SU-DHL-6 (cell line): ENCODE results near the gene LRRC2.

Experiments
- H2AFZ ChIP-seq: fragments of 200-600 bp; sonication (generic); 2 replicates; pipeline ENCODE4 v1.6.1; 2014; ENCODE audit warnings: low read depth, mild to moderate bottlenecking, moderate library complexity, mixed read lengths, antibody characterized with exemption, low read length; ENCODE audit not compliant: severe bottlenecking
- H3F3A ChIP-seq: fragments of 200-600 bp; shearing (Covaris generic); 2 replicates; pipeline ENCODE4 v1.6.0; 2016; ENCODE audit warnings: antibody characterized with exemption, mild to moderate bottlenecking; ENCODE audit not compliant: insufficient read depth
- H3K27ac ChIP-seq: fragments of 200-600 bp; sonication (generic); 2 replicates; pipeline ENCODE4 v1.5.1; 2016; ENCODE audit warnings: low read depth, mild to moderate bottlenecking, low read length, moderate library complexity, mixed read lengths
- H3K27me3 ChIP-seq: fragments of 200-600 bp; sonication (generic), shearing (Covaris generic); 2 replicates; pipeline ENCODE4 v1.6.0; 2014; ENCODE audit warnings: mild to moderate bottlenecking, low read length
- H3K36me3 ChIP-seq: fragments of 200-600 bp; sonication (generic); 2 replicates; pipeline ENCODE4 v1.6.1; 2014; ENCODE audit warnings: mild to moderate bottlenecking, low read length, mixed read lengths
- H3K4me2 ChIP-seq: fragments of 300-600, 200-600 bp; shearing (Covaris generic), sonication (generic); 2 replicates; pipeline ENCODE4 v1.6.0; 2014; ENCODE audit warnings: low read length, low read depth, mild to moderate bottlenecking; ENCODE audit not compliant: poor library complexity, severe bottlenecking
- H3K4me3 ChIP-seq: fragments of 200-600 bp; sonication (generic); 2 replicates; pipeline ENCODE4 v1.5.1; 2014; ENCODE audit warnings: antibody characterized with exemption, low read length, mild to moderate bottlenecking, mixed read lengths; ENCODE audit not compliant: insufficient read depth, poor library complexity, severe bottlenecking
- H3K79me2 ChIP-seq: fragments of 200-600 bp; sonication (generic); 2 replicates; pipeline ENCODE4 v1.6.1; 2014; ENCODE audit warnings: mild to moderate bottlenecking, low read length, moderate library complexity; ENCODE audit not compliant: insufficient read depth
- H3K9ac ChIP-seq: fragments of 200-600 bp; sonication (generic); 2 replicates; pipeline ENCODE4 v1.7.0; 2014; ENCODE audit warnings: mild to moderate bottlenecking, low read length
- H3K9me2 ChIP-seq: fragments of 200-600 bp; sonication (generic); replicated peaks from 2 replicates; pipeline ENCODE4 v1.6.1; 2014; ENCODE audit warnings: low read length; ENCODE audit not compliant: insufficient read depth
- H3K9me3 ChIP-seq: fragments of 200-600 bp; sonication (generic); 2 replicates; pipeline ENCODE4 v1.6.1; 2014; ENCODE audit warnings: low read length, mixed read lengths; ENCODE audit not compliant: insufficient read depth
- H4K20me1 ChIP-seq: fragments of 200-600 bp; sonication (generic); 2 replicates; pipeline ENCODE4 v1.6.1; 2014; ENCODE audit warnings: low read depth, mild to moderate bottlenecking, antibody characterized with exemption, low read length, moderate library complexity, mixed read lengths
- CTCF ChIP-seq: fragments of 200-600 bp; sonication (generic); IDR thresholded peaks from one replicate; pipeline ENCODE4 v1.5.1; 2017; ENCODE audit warnings: antibody characterized with exemption, mild to moderate bottlenecking, low read length, moderate library complexity; ENCODE audit not compliant: insufficient read depth, poor library complexity, severe bottlenecking
- EZH2phosphoT487 ChIP-seq: fragments of 200-600 bp; sonication (generic), shearing (Covaris generic); conservative IDR thresholded peaks from 2 replicates; pipeline ENCODE4 v1.6.1; 2018; ENCODE audit warnings: mild to moderate bottlenecking, antibody characterized with exemption, low read length, moderate library complexity, mixed read lengths

LRRC2 gene

GRCh38 chr3:46478341-46478740 lies 87.8 kb downstream of the LRRC2 start:
- Histone ChIP-seq H3K79me2 (no peaks in the 10 kb centered on the region), H3F3A (no peaks in the 10 kb centered on the region), H3K27me3 (no peaks in the 10 kb centered on the region), H3K36me3 (no peaks in the 10 kb centered on the region), H2AFZ (no peak overlapping the region), H3K9me3 (no peaks in the 10 kb centered on the region), H3K27ac (no peak overlapping the region), H3K4me3 (no peak overlapping the region), H3K9ac (no peak overlapping the region), H3K9me2 (no peaks in the 10 kb centered on the region), H3K4me2 (no peak overlapping the region), H4K20me1 (no peaks in the 10 kb centered on the region)
- TF ChIP-seq CTCF, result no peak
- no peak for TF ChIP-seq EZH2phosphoT487

- no peaks in the 10 kb centered on the region for H3F3A ChIP-seq
Measured at GRCh38 chr3:46477756-46478155, 88.3 kb downstream of the LRRC2 start.

GRCh38 chr3:46477145-46477544 lies 89.0 kb downstream of the LRRC2 start:
- no peak overlapping the region for H3K27ac ChIP-seq

More at GRCh38 chr3:46477756-46478155, 88.3 kb downstream of the LRRC2 start:
- Histone ChIP-seq H3K9ac (no peak overlapping the region), H3K9me3 (no peaks in the 10 kb centered on the region), H3K4me2 (no peak overlapping the region), H3K27me3 (no peaks in the 10 kb centered on the region), H2AFZ (no peak overlapping the region), H3K27ac (no peak overlapping the region), H3K36me3 (no peaks in the 10 kb centered on the region), H3K4me3 (no peak overlapping the region), H3K79me2 (no peaks in the 10 kb centered on the region), H4K20me1 (no peaks in the 10 kb centered on the region), H3K9me2 (no peaks in the 10 kb centered on the region)
- TF ChIP-seq EZH2phosphoT487, result no peak
- no peak for TF ChIP-seq CTCF

More at GRCh38 chr3:46477145-46477544, 89.0 kb downstream of the LRRC2 start:
- no peaks in the 10 kb centered on the region for H3K36me3 ChIP-seq
- H3K79me2 ChIP-seq, result no peaks in the 10 kb centered on the region
- H3K9me2 ChIP-seq, result no peaks in the 10 kb centered on the region
- no peak overlapping the region for H3K4me2 ChIP-seq
- H3K27me3 ChIP-seq, result no peaks in the 10 kb centered on the region
- no peaks in the 10 kb centered on the region for H4K20me1 ChIP-seq
- H3F3A ChIP-seq, result no peaks in the 10 kb centered on the region
- H3K4me3 ChIP-seq, result no peak overlapping the region
- TF ChIP-seq CTCF (no peak), EZH2phosphoT487 (no peak)
- H2AFZ ChIP-seq, result no peak overlapping the region
- H3K9me3 ChIP-seq, result no peaks in the 10 kb centered on the region
- no peak overlapping the region for H3K9ac ChIP-seq
